ENCODE measurements around the gene TMSB4X.

GRCh38 chrX:12981880-12982279 lies 7.0 kb downstream of the TMSB4X start:
- TF ChIP-seq CTCF (IDR thresholded peaks at IDR 0.05; ENCODE audit: low read length) (no peak), EZH2 (IDR thresholded peaks at IDR 0.05; ENCODE audit: borderline replicate concordance, low read length) (no peak)
